Endometrium (tissue), 2 donors: ENCODE measurements around the gene RHOT2.

Source experiments
- FAIRE-seq: peaks from 2 replicates; lab custom pipeline; 2012; peaks lifted over from hg19 to GRCh38; lab: Jason Lieb, UNC
- donor health status: control.
- donor health status: control.

The RHOT2 gene

GRCh38 chr16:667780-668518, at the start of gene RHOT2:
TSS of gene RHOT2 (plus strand) at chr16:668132. CDS start at chr16:668200, 68 bp downstream.
- FAIRE-seq = no peak

GRCh38 chr16:619476-620100, 48.3 kb upstream of the RHOT2 start:
- FAIRE-seq = no peak

DNA sequence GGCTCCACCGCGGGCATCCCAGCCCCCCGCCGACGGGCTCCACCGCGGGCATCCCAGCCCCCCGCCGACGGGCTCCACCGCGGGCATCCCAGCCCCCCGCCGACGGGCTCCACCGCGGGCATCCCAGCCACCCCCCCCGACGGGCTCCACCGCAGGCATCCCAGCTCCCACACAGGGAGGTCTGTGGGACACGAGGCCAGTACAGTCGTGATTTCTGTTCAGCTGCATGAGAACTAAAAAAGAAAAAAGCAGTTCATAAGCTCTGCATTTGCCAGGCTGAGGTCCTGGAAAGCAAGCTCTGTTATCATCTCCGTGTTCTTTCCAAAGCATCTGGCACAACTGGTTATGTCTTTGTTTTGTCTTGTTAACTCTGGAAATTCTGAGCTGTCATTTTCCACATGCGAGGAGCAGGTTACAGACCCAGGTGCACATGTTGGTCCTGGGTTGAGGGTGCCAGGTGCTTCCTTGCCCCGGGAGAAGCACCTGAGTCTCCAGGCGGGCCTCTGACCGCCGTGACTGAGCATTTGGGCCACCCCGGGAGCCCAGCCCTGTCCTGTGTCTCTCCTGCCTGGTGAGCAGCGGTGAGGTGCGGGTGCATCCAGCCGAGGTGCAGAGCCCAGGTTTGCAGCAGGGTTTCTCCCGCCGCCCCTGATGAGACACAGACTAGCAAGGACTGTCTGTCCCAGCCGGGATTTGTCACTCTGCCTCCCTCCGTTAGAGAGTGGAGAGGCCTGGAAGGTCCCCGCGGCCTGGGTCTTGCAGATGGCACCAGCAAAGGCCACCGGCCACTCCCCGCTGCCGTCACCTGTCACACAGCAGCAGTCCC, 47.0 kb upstream of the RHOT2 start:
- FAIRE-seq = no peak

DNA sequence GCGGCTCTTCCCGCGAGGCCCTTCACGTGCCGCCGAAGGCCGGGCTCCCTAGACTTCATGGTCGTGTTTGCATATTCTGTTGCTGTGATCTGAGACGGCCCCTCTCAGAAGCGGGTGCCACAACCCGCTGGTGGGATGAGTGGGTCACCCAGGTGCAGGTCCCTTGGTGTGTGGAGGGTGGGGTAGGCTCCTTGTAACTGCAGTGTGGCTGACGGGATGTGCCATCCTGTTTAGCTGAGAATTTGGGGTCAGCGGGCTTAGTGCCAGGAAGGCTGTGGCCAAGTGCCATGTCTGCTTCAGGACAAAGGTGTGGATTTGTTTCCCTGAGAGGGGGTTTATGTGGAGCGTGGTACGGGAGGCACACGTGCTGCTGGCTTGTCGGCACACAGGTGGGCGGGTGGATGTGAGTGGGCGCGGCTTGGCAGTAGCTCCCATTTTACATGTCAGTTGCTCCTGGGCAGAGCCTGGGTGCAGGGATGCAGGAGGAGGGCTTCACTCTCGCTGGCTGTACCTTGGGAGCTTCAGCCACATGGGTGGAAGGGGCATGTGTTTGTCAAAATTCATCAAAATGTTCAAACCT, 46.3 kb upstream of the RHOT2 start:
- FAIRE-seq = no peak

- no peak for FAIRE-seq
Observed at GRCh38 chr16:622920-623280, 45.0 kb upstream of the RHOT2 start.

GRCh38 chr16:624526-625070, 43.3 kb upstream of the RHOT2 start:
- FAIRE-seq = no peak

GRCh38 chr16:625117-625976, 42.6 kb upstream of the RHOT2 start:
- FAIRE-seq = no peak

GRCh38 chr16:625977-626765, 41.8 kb upstream of the RHOT2 start:
- FAIRE-seq = no peak

- FAIRE-seq = no peak
Observed at GRCh38 chr16:626787-627453, 41.0 kb upstream of the RHOT2 start.

- FAIRE-seq = no peak
Observed at GRCh38 chr16:627454-628239, 40.3 kb upstream of the RHOT2 start.

DNA sequence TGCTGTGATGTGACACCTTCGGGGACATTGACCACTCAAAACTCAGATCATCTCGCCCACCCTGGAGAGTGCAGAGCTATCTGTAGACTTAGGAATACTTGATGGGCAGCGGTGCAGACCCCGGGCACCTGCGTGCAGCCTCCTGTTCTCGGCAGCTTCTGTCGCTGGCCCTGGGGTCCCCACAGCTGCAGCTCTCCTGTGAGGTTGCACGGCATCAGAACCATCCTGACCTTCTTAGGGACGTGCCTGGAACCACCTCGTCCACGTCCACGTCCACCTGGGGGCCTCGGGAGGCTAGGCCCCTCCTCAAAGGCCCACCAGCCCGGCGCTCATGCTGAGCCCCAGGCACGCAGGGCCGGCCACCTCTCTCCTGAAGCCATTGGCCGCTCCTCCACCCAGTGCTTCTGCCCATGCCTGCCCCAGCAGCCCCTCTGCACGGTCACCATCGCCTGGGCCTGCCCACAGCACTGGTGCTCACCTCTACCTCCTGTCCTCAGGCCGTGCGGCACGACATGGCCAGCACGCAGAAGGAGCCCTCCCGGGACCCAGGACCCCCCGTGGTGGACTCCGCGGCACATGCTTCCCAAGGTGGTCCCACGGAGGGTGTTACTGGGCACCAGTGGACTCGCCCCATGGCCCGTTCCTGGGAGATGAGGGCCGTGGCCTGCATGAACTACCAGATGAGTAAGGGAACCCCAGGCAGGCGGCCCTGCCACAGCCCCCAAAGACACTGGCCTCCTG, 39.4 kb upstream of the RHOT2 start:
- no peak for FAIRE-seq

- no peak for FAIRE-seq
Observed at GRCh38 chr16:629185-629832, 38.6 kb upstream of the RHOT2 start.

- FAIRE-seq = no peak
Observed at GRCh38 chr16:629833-630248, 38.1 kb upstream of the RHOT2 start.

GRCh38 chr16:630249-630814, 37.6 kb upstream of the RHOT2 start:
- no peak for FAIRE-seq

DNA sequence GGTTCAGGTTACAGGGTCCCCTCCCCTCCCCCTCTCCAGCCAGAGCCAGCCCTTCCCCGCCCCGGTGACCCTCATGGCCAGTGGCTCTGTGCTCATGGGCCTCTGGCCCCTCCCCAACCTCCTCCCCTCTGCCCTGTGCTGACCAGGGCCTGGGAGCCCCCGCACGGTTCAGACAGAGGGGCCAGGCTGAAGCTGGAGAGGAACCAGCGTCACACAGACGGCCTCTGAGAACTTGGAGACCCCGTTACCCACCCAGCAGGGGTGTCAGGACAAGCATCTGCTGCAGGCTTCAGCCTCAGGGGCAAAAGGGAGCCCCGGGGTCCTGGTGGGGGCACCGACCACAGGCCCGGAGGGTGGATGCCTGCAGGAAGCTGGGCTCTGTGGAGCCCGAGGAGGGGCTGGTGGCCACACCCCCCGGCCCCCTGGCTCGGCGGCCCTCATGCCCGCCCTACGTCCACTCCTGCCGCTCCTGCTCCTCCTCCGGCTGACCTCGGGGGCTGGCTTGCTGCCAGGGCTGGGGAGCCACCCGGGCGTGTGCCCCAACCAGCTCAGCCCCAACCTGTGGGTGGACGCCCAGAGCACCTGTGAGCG, 37.0 kb upstream of the RHOT2 start, which contains the start of gene WFIKKN1:
WFIKKN1 (plus strand) TSS at position 171 of the 591 bp plus-strand sequence; CDS start at position 440, 269 bp downstream.
- no peak for FAIRE-seq

- no peak for FAIRE-seq
Observed at GRCh38 chr16:631808-632358, 36.0 kb upstream of the RHOT2 start.
